Breast epithelium (tissue), 4 donors: ENCODE data around the gene SIDT2. TPM values are rescaled to one million over a fixed set of nuclear protein-coding genes. Genes with fewer than 3 reads are reported as not detected.
"Not testable (repeated sequence)": the region's sequence is repeated elsewhere in the genome, so short reads cannot be mapped to it uniquely, and the experiment has no call there.

Source experiments
- DNase-seq, 2 donors: peaks; one replicate each; pipeline ENCODE4 v3.0.0-alpha.2; 2019; ENCODE audit warnings: low spot score in 2 of 2
- H3K27ac ChIP-seq, 2 donors: fragments of 200-600 bp; sonication (generic) in 1 of 2; one replicate each; pipeline ENCODE4 v1.5.1; 2016 to 2019; ENCODE audit warnings: mild to moderate bottlenecking in 1 of 2
- H3K27me3 ChIP-seq, 2 donors: fragments of 200-600 bp; sonication (generic) in 1 of 2; one replicate each; pipeline versions ENCODE4 v1.5.1 to v1.6.0; 2017 to 2019; ENCODE audit warnings: control low read depth in 1 of 2, mild to moderate bottlenecking in 1 of 2
- H3K36me3 ChIP-seq: fragments of 200-600 bp; one replicate; pipeline ENCODE4 v1.5.1; 2019
- H3K4me1 ChIP-seq, 2 donors: fragments of 200-600 bp; sonication (generic); one replicate each; pipeline ENCODE4 v1.5.1; 2016 to 2019; ENCODE audit warnings: control low read depth in 1 of 2
- H3K4me3 ChIP-seq, 3 donors: fragments of 200-600 bp; sonication (generic); 1 replicate in 2 of 3; 2 replicates in 1 of 3; pipeline ENCODE4 v1.5.1; 2016 to 2019; ENCODE audit warnings: mild to moderate bottlenecking in 3 of 3, moderate library complexity in 2 of 3
- H3K9me3 ChIP-seq, 2 donors: fragments of 200-600 bp; sonication (generic) in 1 of 2; one replicate each; pipeline ENCODE4 v1.5.1; 2016 to 2019; ENCODE audit warnings: control low read depth in 1 of 2
- CTCF ChIP-seq, 3 donors: fragments of 450-650 bp; IDR thresholded peaks; one replicate each; pipeline ENCODE4 v1.5.1; 2016 to 2017; ENCODE audit warnings: antibody characterized with exemption in 3 of 3, mild to moderate bottlenecking in 3 of 3, moderate library complexity in 3 of 3
- POLR2A ChIP-seq: fragments of 450-650 bp; IDR thresholded peaks from one replicate; pipeline ENCODE4 v1.6.1; 2016; ENCODE audit warnings: antibody characterized with exemption, mild to moderate bottlenecking, moderate library complexity
- POLR2AphosphoS5 ChIP-seq, 3 donors: sonication (generic); formaldehyde crosslinking; IDR thresholded peaks; one replicate each; pipeline ENCODE4 v1.6.1; 2017; ENCODE audit warnings: antibody characterized with exemption in 3 of 3
- intact Hi-C: fragments of 100-400 bp; cut with DNase I; formaldehyde crosslinking; loops from one replicate; pipeline ENCODE4 v1.15.1; 2023; ENCODE audit warnings: low total_unique reads
- total RNA-seq, 3 donors: library from RNA; depleted of rRNA; stranded (reverse); fragments of >200 nt; gene quantifications; one replicate each; pipeline ENCODE4 v1.1.0, GENCODE V29; 2016

The SIDT2 gene
- total RNA-seq, 3 donors from 2014 or later: 45.2 to 86.7 (median 49.5) TPM

DNA sequence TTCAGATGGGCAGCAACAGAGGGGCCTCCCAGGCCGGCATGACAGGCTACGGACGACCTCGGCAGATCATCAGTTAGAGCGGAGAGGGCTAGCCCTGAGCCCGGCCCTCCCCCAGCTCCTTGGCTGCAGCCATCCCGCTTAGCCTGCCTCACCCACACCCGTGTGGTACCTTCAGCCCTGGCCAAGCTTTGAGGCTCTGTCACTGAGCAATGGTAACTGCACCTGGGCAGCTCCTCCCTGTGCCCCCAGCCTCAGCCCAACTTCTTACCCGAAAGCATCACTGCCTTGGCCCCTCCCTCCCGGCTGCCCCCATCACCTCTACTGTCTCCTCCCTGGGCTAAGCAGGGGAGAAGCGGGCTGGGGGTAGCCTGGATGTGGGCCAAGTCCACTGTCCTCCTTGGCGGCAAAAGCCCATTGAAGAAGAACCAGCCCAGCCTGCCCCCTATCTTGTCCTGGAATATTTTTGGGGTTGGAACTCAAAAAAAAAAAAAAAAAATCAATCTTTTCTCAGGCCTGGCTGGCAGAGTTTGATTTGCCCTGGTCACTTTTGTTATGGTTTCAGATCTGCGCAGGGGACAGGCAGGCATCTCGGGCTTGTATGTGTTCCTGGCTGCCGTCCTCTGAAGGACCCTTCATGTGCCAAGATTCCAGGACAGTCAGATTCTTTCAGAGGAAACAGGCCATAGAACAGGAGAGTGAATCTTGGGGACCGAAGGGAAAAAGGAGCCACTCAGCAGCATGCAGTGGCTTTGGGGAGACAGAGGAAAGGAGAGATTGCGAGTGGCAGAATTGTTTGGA, 25.9 kb downstream of the SIDT2 start:
- intact Hi-C loops: no loop called here
- no peaks in the 10 kb centered on the region for H3K36me3 ChIP-seq
- TF ChIP-seq CTCF (IDR thresholded peaks at IDR 0.05): no peak
- TF ChIP-seq POLR2AphosphoS5 (IDR thresholded peaks at IDR 0.05): no peak
- TF ChIP-seq POLR2A: no peak
- no peaks in the 10 kb centered on the region for H3K4me1 ChIP-seq
- no peaks in the 10 kb centered on the region for H3K27me3 ChIP-seq
- peak overlapping the region; percentile 94 to 98 for H3K27ac ChIP-seq
- peak in 1 of 2 donors; percentile 50 for DNase-seq
- peak overlapping the region; percentile 15 to 75 (median 57) for H3K4me3 ChIP-seq
- no peaks in the 10 kb centered on the region for H3K9me3 ChIP-seq

DNA sequence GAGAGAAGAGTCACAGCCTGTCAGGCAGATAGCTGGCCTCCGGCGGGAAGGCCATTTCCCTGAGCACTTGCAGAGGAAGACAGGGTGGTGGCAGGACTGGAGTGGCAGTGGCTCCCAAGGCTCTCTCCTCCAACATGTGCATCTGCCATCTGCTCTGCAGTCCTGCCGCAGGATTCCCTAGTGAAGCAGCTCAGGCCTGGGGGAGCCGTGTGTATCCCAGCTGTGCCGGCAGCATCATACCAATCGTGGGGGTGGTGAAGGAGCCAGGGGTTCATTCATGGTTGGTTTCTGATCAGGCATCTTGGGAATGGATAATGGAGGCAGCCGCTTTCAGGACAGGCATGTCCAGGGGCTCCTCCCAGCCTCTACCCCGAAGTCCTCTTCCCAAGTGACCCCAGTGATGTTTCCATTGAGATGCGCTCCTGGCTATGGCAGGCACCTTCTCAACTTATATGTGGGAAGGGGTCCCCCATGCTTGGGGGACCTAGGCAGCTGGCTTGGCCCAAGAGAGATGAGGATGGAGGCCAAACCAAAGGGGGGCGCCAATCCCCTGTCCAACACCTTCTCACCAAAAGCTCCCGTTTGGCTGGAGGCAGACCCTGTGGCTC, 26.8 kb downstream of the SIDT2 start:
- Histone ChIP-seq H3K27ac (peak overlapping the region; percentile 94 to 98), H3K27me3 (no peaks in the 10 kb centered on the region), H3K4me1 (no peaks in the 10 kb centered on the region), H3K9me3 (no peaks in the 10 kb centered on the region), H3K36me3 (no peaks in the 10 kb centered on the region), H3K4me3 (peak overlapping the region in 1 of 3 donors; percentile 57)
- TF ChIP-seq POLR2AphosphoS5 (IDR thresholded peaks at IDR 0.05) (peak; percentile 17 to 56 (median 24)), CTCF (IDR thresholded peaks at IDR 0.05) (no peak)
- intact Hi-C loops: no loop called here
- DNase-seq: peak in 1 of 2 donors; percentile 43

- H3K4me1 ChIP-seq, intact Hi-C loops, H3K4me3 ChIP-seq, H3K27me3 ChIP-seq, H3K9me3 ChIP-seq, H3K36me3 ChIP-seq: not testable (repeated sequence)
- DNase-seq: peak in 1 of 2 donors; percentile 46
- H3K27ac ChIP-seq: peak overlapping the region in 1 of 2 donors; percentile 68
Observed at GRCh38 chr11:117206111-117206510, 27.6 kb downstream of the SIDT2 start.

- H3K36me3 ChIP-seq, H3K27me3 ChIP-seq, intact Hi-C loops, H3K4me3 ChIP-seq, H3K4me1 ChIP-seq, H3K9me3 ChIP-seq, H3K27ac ChIP-seq, DNase-seq: not testable (repeated sequence)
Observed at GRCh38 chr11:117206859-117207258, 28.3 kb downstream of the SIDT2 start.

DNA sequence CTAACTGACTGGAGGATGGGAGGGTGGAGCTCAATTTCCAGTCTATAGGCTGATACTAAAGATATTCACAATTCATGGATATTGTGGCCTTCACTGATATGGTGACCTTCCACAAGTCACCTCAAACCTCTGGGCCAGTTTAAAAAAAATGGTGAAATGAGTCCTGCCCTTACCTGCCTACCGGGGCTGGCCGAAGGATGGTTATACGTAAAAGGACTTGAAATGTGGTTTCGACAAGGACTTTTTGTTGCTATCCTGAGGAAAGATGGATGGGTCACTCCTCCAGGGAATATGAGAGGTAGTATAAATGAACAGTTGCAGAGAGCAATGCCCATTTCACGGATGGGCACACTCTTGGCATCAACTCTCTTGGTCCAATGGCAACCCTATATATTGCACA, 28.9 kb downstream of the SIDT2 start:
- DNase-seq, H3K9me3 ChIP-seq, H3K27ac ChIP-seq, H3K36me3 ChIP-seq, intact Hi-C loops, H3K4me3 ChIP-seq, H3K27me3 ChIP-seq, H3K4me1 ChIP-seq: not testable (repeated sequence)

DNA sequence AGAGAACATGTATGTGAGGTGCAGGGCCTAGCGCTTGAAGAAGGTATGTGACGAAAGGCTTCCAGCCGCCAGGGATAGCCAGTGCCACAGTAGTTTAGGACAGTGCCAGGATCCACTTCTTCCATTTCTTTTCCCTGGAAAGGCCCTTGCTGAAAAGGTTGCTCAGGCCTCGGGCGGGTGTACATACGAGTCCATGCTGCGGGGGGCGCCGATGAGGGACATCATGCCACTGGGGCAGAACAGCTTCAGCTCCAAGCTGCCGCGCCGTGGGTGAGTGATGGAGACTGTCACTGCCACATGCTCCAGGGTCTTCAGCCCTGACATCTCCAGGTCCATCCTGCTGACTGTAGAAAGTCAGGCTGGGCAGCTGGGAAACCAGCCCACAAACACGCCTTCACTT, 30.2 kb downstream of the SIDT2 start:
- H3K27me3 ChIP-seq, H3K9me3 ChIP-seq, DNase-seq, intact Hi-C loops, H3K27ac ChIP-seq, H3K4me3 ChIP-seq, H3K36me3 ChIP-seq, H3K4me1 ChIP-seq: not testable (repeated sequence)
- peak; percentile 57 to 87 (median 74) for TF ChIP-seq POLR2AphosphoS5 (IDR thresholded peaks at IDR 0.05)

GRCh38 chr11:117209351-117210125, 31.0 kb downstream of the SIDT2 start:
- DNase-seq, H3K36me3 ChIP-seq, H3K9me3 ChIP-seq, H3K27me3 ChIP-seq, H3K4me1 ChIP-seq, H3K27ac ChIP-seq, intact Hi-C loops, H3K4me3 ChIP-seq: not testable (repeated sequence)
- TF ChIP-seq POLR2AphosphoS5 (IDR thresholded peaks at IDR 0.05): peak; percentile 71 to 73 (median 73)
